WTC11 (cell line): ENCODE results near the gene PRXL2B. TPM values are rescaled to one million over a fixed set of nuclear protein-coding genes. Genes with fewer than 3 reads are reported as not detected.

Experiments
- ATAC-seq: fragments of 200-7000 bp; cut with Tn5 transposase; 2 replicates; pipeline ENCODE4 v1.10.0; 2021; ENCODE audit warnings: mild to moderate bottlenecking, moderate library complexity
- CTCF ChIA-PET: fragments of 300-600 bp; sonication (Branson Sonifier 250); formaldehyde crosslinking; loops from one replicate; lab custom pipeline; 2021; ENCODE audit warnings: antibody characterized with exemption; lab: Charles Lee
- POLR2A ChIA-PET: fragments of 350-600 bp; sonication (Branson Sonifier 250); formaldehyde crosslinking; loops from one replicate; lab custom pipeline; 2021; ENCODE audit warnings: antibody characterized with exemption; lab: Charles Lee
- DNase-seq: peaks from one replicate; pipeline ENCODE4 v3.0.0; 2021; ENCODE audit warnings: low spot score
- H3K27ac Mint-ChIP-seq: 2 replicates; pipeline ENCODE4 v1.8.0; 2021; ENCODE audit warnings: mixed read lengths
- H3K27me3 Mint-ChIP-seq: 2 replicates; pipeline ENCODE4 v1.8.0; 2021; ENCODE audit warnings: low read depth, mild to moderate bottlenecking, moderate library complexity, mixed read lengths
- H3K36me3 Mint-ChIP-seq: 2 replicates; pipeline ENCODE4 v1.8.0; 2021; ENCODE audit warnings: mixed read lengths
- H3K4me1 Mint-ChIP-seq: 2 replicates; pipeline ENCODE4 v1.8.0; 2022; ENCODE audit warnings: mixed read lengths
- H3K4me3 Mint-ChIP-seq: 2 replicates; pipeline ENCODE4 v1.8.0; 2021; ENCODE audit warnings: mild to moderate bottlenecking, moderate library complexity, mixed read lengths
- H3K9me3 Mint-ChIP-seq: 2 replicates; pipeline ENCODE4 v1.8.0; 2021; ENCODE audit warnings: mixed read lengths
- CREB1 ChIP-seq: sonication (generic); formaldehyde crosslinking; IDR thresholded peaks from 2 replicates; pipeline ENCODE4 v1.8.0; 2023; ENCODE audit warnings: mild to moderate bottlenecking, missing genetic modification reagents
- FOXJ3 ChIP-seq: sonication (generic); formaldehyde crosslinking; IDR thresholded peaks from 2 replicates; pipeline ENCODE4 v1.9.0; 2021; ENCODE audit warnings: missing genetic modification reagents, mild to moderate bottlenecking, borderline replicate concordance
- FOXP1 ChIP-seq: sonication (generic); formaldehyde crosslinking; IDR thresholded peaks from 2 replicates; pipeline ENCODE4 v1.8.0; 2022; ENCODE audit warnings: missing genetic modification reagents, mild to moderate bottlenecking, moderate library complexity, borderline replicate concordance
- HMGXB4 ChIP-seq: sonication (generic); formaldehyde crosslinking; IDR thresholded peaks from 2 replicates; pipeline ENCODE4 v1.8.1; 2023; ENCODE audit warnings: mild to moderate bottlenecking, moderate library complexity, missing genetic modification reagents
- NFATC4 ChIP-seq: fragments of 250-450 bp; sonication (Bioruptor Pico); IDR thresholded peaks from 2 replicates; pipeline ENCODE4 v1.9.0; 2021; ENCODE audit warnings: mild to moderate bottlenecking
- NR2C2 ChIP-seq: sonication (generic); formaldehyde crosslinking; IDR thresholded peaks from 2 replicates; pipeline ENCODE4 v1.8.0; 2022; ENCODE audit warnings: mild to moderate bottlenecking, missing genetic modification reagents
- PRRX2 ChIP-seq: fragments of 250-450 bp; sonication (Bioruptor Pico); IDR thresholded peaks from 2 replicates; pipeline ENCODE4 v1.8.0; 2021; ENCODE audit warnings: mild to moderate bottlenecking
- SOX15 ChIP-seq: fragments of 250-450 bp; sonication (Bioruptor Pico); IDR thresholded peaks from 2 replicates; pipeline ENCODE4 v1.9.0; 2021; ENCODE audit warnings: mild to moderate bottlenecking
- TEAD1 ChIP-seq: sonication (generic); formaldehyde crosslinking; IDR thresholded peaks from 2 replicates; pipeline ENCODE4 v1.8.0; 2022; ENCODE audit warnings: mild to moderate bottlenecking, missing genetic modification reagents
- TEAD4 ChIP-seq: sonication (generic); formaldehyde crosslinking; IDR thresholded peaks from 2 replicates; pipeline ENCODE4 v1.8.0; 2022; ENCODE audit warnings: mild to moderate bottlenecking, missing genetic modification reagents
- TP53 ChIP-seq: sonication (generic); formaldehyde crosslinking; IDR thresholded peaks from 2 replicates; pipeline ENCODE4 v1.8.1; 2023; ENCODE audit warnings: mild to moderate bottlenecking, missing genetic modification reagents
- USF2 ChIP-seq: sonication (generic); formaldehyde crosslinking; IDR thresholded peaks from 2 replicates; pipeline ENCODE4 v1.8.1; 2023; ENCODE audit warnings: mild to moderate bottlenecking, missing genetic modification reagents, moderate library complexity
- ZNF138 ChIP-seq: sonication (generic); formaldehyde crosslinking; conservative IDR thresholded peaks from 2 replicates; pipeline ENCODE4 v1.8.1; 2022; ENCODE audit warnings: mild to moderate bottlenecking, moderate library complexity, missing genetic modification reagents
- ZNF416 ChIP-seq: fragments of 250-450 bp; sonication (Bioruptor Pico); IDR thresholded peaks from 2 replicates; pipeline ENCODE4 v1.9.0; 2021; ENCODE audit warnings: mild to moderate bottlenecking, inconsistent platforms
- ZNF671 ChIP-seq: fragments of 250-450 bp; sonication (Bioruptor Pico); IDR thresholded peaks from 2 replicates; pipeline ENCODE4 v1.8.0; 2021; ENCODE audit warnings: mild to moderate bottlenecking
- total RNA-seq: library from RNA; stranded (reverse); gene quantifications from 3 replicates; pipeline ENCODE4 v1.2.3, GENCODE V29; 2021
- TF ChIP-seq, protein P1 (sequence below): sonication (generic); formaldehyde crosslinking; IDR thresholded peaks from 2 replicates; pipeline ENCODE4 v1.8.1; 2023; ENCODE audit warnings: mild to moderate bottlenecking, missing genetic modification reagents
- TF ChIP-seq, protein P2 (sequence below): sonication (generic); formaldehyde crosslinking; IDR thresholded peaks from 2 replicates; pipeline ENCODE4 v1.8.1; 2022; ENCODE audit warnings: missing genetic modification reagents, borderline replicate concordance
- TF ChIP-seq, protein P3 (sequence below): sonication (generic); formaldehyde crosslinking; IDR thresholded peaks from 2 replicates; pipeline ENCODE4 v1.8.0; 2022; ENCODE audit warnings: missing genetic modification reagents
- TF ChIP-seq, protein P4 (sequence below): sonication (generic); formaldehyde crosslinking; IDR thresholded peaks from 2 replicates; pipeline ENCODE4 v1.8.0; 2023; ENCODE audit warnings: missing genetic modification reagents, mild to moderate bottlenecking, borderline replicate concordance

The PRXL2B gene
- total RNA-seq, 1 experiment from 2014 or later: 50.3 TPM

GRCh38 chr1:2602866-2603520 is 16.4 kb downstream of the PRXL2B start:
- ChIA-PET POLR2A (no interaction called here), CTCF (interaction anchor here (1.1 kb wide), 1 partner anchor 54 kb away, joined by 3 read pairs; no protein-coding TSS in a partner anchor)

DNA sequence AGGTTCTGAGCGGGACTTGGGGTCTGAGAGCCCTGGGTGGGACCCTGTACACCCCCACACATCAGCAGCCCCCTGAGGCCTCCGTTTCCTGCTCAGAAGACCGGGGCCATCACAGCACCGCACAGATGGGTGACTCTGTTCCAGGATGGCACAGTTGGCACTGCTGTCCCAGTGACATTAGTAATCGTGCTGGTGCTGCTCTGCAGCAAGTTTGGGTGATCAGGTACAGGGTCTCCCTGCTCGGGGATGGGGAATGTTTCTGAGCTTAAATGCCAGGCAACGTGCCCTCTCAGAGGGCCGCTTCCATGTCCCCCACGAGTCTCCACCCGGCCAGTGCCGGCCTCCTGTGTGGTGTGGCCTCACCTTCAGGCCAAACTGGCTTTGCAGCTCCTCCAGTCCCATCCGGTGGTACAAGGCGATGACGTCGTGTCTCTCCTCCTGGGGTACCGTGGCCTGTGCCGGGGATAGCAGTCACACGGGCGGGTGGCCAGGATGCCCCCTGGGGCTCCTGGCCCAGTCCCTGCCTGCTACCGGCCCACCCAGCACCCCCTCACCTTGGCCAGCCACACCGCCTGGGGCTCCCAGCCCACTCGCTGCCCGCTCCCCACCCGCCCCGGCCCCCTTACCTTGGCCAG is 17.1 kb downstream of the PRXL2B start:
- CTCF ChIA-PET: interaction anchor here (0.6 to 1.1 kb wide), 2 partner anchors 55 to 393 kb away, joined by 3 read pairs; no protein-coding TSS in a partner anchor
- Mint-ChIP-seq H3K9me3 (peaks cover 12% of the 10 kb centered on the region), H3K36me3 (peaks cover 4% of the 10 kb centered on the region), H3K4me1 (no peaks in the 10 kb centered on the region), H3K27me3 (no peaks in the 10 kb centered on the region; the same call in 1 of the 2 replicates), H3K27ac (no peak overlapping the region), H3K4me3 (no peak overlapping the region)
- POLR2A ChIA-PET: no interaction called here
- peak; percentile 10 for DNase-seq
- no peak for ATAC-seq
- TF ChIP-seq, protein P1, sequence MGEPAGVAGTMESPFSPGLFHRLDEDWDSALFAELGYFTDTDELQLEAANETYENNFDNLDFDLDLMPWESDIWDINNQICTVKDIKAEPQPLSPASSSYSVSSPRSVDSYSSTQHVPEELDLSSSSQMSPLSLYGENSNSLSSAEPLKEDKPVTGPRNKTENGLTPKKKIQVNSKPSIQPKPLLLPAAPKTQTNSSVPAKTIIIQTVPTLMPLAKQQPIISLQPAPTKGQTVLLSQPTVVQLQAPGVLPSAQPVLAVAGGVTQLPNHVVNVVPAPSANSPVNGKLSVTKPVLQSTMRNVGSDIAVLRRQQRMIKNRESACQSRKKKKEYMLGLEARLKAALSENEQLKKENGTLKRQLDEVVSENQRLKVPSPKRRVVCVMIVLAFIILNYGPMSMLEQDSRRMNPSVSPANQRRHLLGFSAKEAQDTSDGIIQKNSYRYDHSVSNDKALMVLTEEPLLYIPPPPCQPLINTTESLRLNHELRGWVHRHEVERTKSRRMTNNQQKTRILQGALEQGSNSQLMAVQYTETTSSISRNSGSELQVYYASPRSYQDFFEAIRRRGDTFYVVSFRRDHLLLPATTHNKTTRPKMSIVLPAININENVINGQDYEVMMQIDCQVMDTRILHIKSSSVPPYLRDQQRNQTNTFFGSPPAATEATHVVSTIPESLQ: no peak
- TF ChIP-seq ZNF416: no peak
- TF ChIP-seq, protein P2, sequence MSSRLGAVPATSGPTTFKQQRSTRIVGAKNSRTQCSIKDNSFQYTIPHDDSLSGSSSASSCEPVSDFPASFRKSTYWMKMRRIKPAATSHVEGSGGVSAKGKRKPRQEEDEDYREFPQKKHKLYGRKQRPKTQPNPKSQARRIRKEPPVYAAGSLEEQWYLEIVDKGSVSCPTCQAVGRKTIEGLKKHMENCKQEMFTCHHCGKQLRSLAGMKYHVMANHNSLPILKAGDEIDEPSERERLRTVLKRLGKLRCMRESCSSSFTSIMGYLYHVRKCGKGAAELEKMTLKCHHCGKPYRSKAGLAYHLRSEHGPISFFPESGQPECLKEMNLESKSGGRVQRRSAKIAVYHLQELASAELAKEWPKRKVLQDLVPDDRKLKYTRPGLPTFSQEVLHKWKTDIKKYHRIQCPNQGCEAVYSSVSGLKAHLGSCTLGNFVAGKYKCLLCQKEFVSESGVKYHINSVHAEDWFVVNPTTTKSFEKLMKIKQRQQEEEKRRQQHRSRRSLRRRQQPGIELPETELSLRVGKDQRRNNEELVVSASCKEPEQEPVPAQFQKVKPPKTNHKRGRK (CRISPR knock-in tag): no peak
- TF ChIP-seq, protein P3, sequence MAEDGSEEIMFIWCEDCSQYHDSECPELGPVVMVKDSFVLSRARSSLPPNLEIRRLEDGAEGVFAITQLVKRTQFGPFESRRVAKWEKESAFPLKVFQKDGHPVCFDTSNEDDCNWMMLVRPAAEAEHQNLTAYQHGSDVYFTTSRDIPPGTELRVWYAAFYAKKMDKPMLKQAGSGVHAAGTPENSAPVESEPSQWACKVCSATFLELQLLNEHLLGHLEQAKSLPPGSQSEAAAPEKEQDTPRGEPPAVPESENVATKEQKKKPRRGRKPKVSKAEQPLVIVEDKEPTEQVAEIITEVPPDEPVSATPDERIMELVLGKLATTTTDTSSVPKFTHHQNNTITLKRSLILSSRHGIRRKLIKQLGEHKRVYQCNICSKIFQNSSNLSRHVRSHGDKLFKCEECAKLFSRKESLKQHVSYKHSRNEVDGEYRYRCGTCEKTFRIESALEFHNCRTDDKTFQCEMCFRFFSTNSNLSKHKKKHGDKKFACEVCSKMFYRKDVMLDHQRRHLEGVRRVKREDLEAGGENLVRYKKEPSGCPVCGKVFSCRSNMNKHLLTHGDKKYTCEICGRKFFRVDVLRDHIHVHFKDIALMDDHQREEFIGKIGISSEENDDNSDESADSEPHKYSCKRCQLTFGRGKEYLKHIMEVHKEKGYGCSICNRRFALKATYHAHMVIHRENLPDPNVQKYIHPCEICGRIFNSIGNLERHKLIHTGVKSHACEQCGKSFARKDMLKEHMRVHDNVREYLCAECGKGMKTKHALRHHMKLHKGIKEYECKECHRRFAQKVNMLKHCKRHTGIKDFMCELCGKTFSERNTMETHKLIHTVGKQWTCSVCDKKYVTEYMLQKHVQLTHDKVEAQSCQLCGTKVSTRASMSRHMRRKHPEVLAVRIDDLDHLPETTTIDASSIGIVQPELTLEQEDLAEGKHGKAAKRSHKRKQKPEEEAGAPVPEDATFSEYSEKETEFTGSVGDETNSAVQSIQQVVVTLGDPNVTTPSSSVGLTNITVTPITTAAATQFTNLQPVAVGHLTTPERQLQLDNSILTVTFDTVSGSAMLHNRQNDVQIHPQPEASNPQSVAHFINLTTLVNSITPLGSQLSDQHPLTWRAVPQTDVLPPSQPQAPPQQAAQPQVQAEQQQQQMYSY (CRISPR knock-in tag): no peak
- no peak for TF ChIP-seq HMGXB4 (CRISPR knock-in tag)
- TF ChIP-seq USF2: no peak
- no peak for TF ChIP-seq TEAD4 (CRISPR knock-in tag)
- no peak for TF ChIP-seq TEAD1 (CRISPR knock-in tag)
- TF ChIP-seq, protein P4, sequence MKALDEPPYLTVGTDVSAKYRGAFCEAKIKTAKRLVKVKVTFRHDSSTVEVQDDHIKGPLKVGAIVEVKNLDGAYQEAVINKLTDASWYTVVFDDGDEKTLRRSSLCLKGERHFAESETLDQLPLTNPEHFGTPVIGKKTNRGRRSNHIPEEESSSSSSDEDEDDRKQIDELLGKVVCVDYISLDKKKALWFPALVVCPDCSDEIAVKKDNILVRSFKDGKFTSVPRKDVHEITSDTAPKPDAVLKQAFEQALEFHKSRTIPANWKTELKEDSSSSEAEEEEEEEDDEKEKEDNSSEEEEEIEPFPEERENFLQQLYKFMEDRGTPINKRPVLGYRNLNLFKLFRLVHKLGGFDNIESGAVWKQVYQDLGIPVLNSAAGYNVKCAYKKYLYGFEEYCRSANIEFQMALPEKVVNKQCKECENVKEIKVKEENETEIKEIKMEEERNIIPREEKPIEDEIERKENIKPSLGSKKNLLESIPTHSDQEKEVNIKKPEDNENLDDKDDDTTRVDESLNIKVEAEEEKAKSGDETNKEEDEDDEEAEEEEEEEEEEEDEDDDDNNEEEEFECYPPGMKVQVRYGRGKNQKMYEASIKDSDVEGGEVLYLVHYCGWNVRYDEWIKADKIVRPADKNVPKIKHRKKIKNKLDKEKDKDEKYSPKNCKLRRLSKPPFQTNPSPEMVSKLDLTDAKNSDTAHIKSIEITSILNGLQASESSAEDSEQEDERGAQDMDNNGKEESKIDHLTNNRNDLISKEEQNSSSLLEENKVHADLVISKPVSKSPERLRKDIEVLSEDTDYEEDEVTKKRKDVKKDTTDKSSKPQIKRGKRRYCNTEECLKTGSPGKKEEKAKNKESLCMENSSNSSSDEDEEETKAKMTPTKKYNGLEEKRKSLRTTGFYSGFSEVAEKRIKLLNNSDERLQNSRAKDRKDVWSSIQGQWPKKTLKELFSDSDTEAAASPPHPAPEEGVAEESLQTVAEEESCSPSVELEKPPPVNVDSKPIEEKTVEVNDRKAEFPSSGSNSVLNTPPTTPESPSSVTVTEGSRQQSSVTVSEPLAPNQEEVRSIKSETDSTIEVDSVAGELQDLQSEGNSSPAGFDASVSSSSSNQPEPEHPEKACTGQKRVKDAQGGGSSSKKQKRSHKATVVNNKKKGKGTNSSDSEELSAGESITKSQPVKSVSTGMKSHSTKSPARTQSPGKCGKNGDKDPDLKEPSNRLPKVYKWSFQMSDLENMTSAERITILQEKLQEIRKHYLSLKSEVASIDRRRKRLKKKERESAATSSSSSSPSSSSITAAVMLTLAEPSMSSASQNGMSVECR: no peak
- no peak for TF ChIP-seq ZNF138

More at GRCh38 chr1:2602866-2603520, 16.4 kb downstream of the PRXL2B start:
- H3K36me3 Mint-ChIP-seq: no peaks in the 10 kb centered on the region
- no peaks in the 10 kb centered on the region; the same call in 1 of the 2 replicates for H3K27me3 Mint-ChIP-seq
- H3K4me3 Mint-ChIP-seq: no peak overlapping the region
- H3K27ac Mint-ChIP-seq: no peak overlapping the region
- TF ChIP-seq NR2C2 (CRISPR knock-in tag): no peak
- no peak for TF ChIP-seq PRRX2 (CRISPR knock-in tag)
- no peak for TF ChIP-seq ZNF671
- TF ChIP-seq TP53 (CRISPR knock-in tag): no peak
- TF ChIP-seq FOXJ3 (CRISPR knock-in tag): no peak
- no peak for TF ChIP-seq NFATC4 (CRISPR knock-in tag)
- no peak for TF ChIP-seq HMGXB4 (CRISPR knock-in tag)
- no peak for TF ChIP-seq CREB1 (CRISPR knock-in tag)
- no peak for TF ChIP-seq SOX15 (CRISPR knock-in tag)
- no peak for TF ChIP-seq FOXP1 (CRISPR knock-in tag)
- H3K9me3 Mint-ChIP-seq: peaks cover 9% of the 10 kb centered on the region
- ATAC-seq (no peak), DNase-seq (no peak)
- no peaks in the 10 kb centered on the region for H3K4me1 Mint-ChIP-seq
